IPS DF 19.7 (cell line): ENCODE data around the gene NSD1.

Experiments used
- DNase-seq: peaks from one replicate; pipeline ENCODE4 v3.0.0-alpha.2; 2013; ENCODE audit warnings: low read depth, low spot score

NSD1 gene

DNA sequence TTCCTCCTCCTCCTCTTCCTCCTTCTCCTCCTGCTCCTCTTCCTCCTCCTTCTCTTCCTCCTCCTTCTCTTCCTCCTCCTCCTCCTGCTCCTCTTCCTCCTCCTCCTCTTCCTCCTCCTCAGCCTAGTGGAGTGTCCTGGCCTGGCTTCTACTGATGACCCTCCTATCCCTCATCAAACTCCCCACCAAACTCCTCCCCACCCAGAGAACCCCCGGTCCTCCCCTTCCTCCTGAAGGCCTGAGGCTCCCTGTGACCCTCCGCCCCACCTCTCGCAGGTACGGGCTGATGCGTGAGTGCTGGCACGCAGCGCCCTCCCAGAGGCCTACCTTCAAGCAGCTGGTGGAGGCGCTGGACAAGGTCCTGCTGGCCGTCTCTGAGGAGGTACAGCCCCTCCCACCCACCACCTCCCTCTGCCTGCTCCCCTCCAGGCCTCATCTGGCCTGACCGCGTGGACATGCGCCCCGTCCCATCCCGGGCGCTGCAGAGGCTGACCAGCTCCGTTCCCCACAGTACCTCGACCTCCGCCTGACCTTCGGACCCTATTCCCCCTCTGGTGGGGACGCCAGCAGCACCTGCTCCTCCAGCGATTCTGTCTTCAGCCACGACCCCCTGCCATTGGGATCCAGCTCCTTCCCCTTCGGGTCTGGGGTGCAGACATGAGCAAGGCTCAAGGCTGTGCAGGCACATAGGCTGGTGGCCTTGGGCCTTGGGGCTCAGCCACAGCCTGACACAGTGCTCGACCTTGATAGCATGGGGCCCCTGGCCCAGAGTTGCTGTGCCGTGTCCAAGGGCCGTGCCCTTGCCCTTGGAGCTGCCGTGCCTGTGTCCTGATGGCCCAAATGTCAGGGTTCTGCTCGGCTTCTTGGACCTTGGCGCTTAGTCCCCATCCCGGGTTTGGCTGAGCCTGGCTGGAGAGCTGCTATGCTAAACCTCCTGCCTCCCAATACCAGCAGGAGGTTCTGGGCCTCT is 36.3 kb upstream of the NSD1 start:
- no peak for DNase-seq

- DNase-seq, result no peak
Measured at GRCh38 chr5:177098120-177098469, 35.5 kb upstream of the NSD1 start.

GRCh38 chr5:177098470-177099141 is 35.0 kb upstream of the NSD1 start:
- DNase-seq, result no peak

DNA sequence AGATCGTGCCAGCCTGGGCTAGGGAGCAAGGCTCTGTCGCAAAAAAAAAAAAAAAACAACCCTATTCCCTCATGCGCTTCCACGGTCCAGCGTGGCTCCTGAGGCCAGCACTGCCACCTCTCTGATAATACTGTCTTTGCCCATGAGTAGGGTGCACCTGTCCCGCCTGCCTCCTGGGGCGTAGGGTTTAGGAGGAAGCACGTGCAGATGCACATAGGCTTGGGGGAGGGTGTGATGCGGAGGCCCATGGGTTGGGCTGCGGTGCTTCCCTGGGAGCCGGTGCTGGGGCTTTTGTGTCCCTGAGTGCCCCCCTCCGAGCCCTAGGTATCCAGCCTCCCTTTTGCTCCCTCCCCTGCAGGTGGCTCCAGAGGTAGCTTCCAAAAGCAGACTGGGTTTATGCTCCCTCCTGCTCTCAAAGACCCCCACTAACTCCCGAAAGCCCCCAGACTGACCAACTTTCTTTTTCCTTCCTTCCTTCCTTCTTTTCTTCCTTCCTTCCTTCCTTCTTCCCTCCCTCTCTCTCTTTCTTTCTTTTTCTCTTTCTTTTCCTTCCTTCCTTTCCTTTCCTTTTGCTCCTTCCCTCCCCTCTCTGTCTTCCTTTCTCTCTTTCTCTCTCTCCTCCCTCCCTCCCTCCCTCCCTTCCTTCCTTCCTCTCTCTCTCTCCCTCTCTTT is 34.0 kb upstream of the NSD1 start:
- no peak for DNase-seq

DNA sequence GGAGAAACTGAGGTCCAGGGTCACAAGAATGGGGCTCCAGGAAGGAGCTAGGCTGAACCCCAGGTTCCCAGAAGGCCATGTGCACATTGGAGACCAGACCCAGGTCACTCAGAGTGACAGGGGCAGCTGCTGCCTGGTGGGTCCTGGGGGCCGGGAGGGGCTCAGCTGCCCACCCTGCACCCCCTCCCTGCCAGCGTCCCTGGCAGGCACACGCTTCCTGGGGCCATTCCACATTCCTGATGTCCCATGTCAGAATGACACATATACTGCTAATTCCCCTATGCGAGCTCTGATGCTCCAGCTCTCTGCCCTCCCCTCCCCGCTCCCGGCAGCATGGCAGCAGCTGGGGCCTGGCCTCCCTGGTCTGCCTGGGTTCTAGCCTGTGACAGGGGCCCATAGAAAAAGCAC is 32.9 kb upstream of the NSD1 start:
- DNase-seq, result no peak

- no peak for DNase-seq
Measured at GRCh38 chr5:177103523-177104253, 29.9 kb upstream of the NSD1 start.

GRCh38 chr5:177105691-177106476 is 27.7 kb upstream of the NSD1 start:
- no peak for DNase-seq

GRCh38 chr5:177107159-177107558 is 26.4 kb upstream of the NSD1 start:
- no peak for DNase-seq

DNA sequence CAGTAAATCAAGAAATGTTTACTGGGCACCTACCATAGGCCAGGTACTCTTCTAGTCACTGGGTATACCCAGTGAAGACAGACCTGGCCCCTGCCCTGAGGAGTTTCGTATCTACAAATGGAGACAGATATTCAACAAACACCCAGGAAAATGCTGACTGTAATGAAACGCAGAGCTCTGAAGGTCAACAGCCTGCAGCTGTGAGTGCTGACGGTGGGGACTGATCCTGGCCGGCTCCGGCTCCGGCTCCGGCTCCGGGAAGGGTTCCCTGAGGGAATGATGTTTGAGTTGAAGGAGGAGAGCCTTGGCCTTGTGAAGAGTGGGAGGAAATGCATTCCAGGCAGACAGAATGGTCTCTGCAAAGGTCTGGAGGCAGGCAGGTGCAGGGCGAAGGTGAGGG is 23.8 kb upstream of the NSD1 start:
- DNase-seq, result no peak

- DNase-seq, result no peak
Measured at GRCh38 chr5:177111720-177112394, 21.7 kb upstream of the NSD1 start.

GRCh38 chr5:177112589-177113220 is 20.9 kb upstream of the NSD1 start:
- DNase-seq, result no peak

GRCh38 chr5:177113566-177114424 is 19.8 kb upstream of the NSD1 start:
- no peak for DNase-seq

DNA sequence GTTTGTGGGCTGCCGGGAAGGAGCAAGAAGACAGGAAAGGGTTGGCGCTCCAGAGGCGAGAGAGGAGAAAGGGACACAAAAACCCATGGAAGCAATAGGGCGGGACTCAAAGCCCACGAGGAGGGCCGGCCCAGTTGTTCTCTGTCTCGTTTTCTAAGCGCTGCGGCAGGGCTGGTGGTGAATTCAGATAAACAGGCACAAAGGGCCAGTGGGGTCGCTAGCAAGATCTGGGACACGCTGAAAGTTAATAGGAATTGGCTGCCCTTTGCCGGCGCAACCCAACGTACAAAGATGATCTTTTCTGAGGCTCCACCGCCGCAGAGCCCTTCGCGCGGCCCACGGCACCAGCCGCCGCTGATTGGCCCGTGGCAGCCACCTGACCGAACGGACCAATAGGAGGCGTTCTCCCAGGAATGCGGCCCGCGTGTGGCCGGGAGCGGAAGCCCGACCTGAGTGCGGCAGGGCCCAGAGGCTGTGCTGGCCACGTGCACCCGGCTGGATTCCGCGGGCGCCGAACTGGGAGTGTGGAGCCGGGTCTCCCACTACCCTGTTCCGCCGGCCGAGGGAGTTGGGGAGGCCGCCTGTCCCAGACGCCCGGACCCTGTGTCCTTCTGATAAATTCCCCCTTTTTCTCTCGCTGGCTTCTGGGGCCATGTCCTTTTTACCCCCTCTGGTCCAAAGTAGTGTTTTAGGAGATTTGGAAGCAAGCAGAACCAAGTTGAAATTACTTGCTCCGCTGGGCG is 16.8 kb upstream of the NSD1 start:
- no peak for DNase-seq

DNA sequence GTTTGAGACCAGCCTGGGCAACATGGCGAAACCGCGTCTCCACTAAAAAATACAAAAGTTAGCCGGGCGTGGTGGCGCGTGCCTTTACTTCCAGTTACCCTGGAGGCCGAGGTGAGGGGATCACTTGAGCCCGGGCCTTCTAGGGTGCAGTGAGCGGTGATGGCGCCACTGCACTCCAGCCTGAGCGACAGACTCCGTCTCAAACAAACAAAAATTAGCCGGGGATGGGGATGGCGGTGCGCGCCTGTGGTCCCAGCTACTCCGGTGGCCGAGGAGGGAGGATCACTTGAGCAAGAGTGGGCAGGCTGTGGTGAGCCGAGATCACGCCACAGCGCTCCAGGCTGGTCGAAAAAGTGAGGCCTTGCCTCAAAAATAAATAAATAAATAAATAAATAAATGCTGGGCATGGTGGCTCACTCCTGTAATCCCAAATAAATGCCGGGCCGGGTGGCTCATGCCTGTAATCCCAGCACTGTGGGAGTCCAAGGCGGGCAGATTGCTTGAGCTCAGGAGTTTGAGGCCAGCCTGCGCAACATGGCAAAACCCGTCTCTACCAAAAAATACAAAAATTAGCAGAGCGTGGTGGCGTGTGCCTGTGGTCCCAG is 16.0 kb upstream of the NSD1 start:
- DNase-seq, result no peak

DNA sequence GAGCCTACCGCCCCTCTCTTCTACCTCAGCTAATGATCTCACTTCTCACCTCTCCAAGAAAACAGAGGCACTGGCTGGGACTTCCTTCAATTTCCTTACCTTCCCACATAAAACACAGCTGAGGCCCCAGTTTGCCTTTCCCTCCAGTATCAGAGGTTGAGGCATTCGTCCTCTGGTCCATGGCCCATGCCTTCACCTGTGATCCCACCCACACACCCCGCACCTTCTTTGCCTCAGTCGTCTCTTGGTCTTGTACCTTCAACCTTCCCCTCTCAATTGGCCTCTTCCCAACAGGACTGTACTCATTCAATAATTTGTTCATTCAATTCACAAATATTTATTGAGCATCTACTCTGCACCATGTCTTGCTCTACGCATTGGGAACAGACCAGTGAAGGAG is 11.0 kb upstream of the NSD1 start:
- no peak for DNase-seq

DNA sequence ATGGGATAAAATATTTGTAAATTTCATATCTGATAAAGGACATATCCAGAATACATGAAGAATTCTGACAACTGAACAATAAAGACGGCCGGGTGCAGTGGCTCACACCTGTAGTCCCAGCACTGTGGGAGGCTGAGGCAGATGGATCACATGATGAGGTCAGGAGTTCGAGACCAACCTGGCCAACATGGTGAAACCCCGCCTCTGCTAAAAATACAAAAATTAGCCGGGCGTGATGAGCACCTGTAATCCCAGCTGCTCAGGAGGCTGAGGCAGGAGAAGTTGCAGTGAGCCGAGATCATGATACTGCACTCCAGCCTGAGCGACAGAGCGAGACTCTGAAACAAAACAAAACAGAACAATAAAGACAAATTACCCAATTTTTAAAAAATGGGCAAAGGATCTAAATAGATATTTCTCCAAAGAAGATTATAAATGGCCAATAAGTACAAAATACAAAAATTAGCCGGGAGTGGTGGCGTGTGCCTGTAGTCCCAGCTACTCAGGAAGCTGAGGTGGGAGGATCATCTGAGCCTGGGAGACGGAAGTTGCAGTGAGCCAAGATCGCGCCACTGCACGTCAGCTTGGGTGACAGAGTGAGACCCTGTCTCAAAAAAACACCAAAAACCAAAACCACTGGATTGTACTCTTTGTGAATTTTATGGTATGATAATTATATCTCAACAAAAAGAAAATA is 9.6 kb upstream of the NSD1 start:
- no peak for DNase-seq

GRCh38 chr5:177124486-177124991 is 9.0 kb upstream of the NSD1 start:
- no peak for DNase-seq
